ENCODE results near the gene SLC17A4.
A peak's percentile ranks its signal among the peaks of the same experiment; 100 is the strongest.

The SLC17A4 gene

DNA sequence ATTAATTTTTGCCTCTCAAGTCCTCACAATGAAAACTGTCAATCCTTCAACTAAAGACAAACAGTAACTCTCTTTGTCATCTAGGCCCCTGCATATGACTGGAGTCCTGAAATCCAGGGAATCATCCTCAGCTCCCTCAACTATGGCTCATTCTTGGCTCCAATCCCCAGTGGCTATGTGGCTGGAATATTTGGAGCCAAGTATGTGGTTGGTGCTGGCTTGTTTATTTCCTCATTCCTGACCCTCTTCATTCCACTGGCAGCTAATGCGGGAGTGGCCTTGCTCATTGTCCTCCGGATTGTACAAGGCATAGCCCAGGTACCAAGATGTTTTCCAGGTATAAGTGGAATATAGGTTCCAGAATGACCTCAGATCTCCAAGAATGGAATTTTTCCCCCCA, 15.4 kb downstream of the SLC17A4 start:
- no peak for DNase-seq (ENCODE audit: extremely low read depth, low read depth)
- TF ChIP-seq, protein P1, sequence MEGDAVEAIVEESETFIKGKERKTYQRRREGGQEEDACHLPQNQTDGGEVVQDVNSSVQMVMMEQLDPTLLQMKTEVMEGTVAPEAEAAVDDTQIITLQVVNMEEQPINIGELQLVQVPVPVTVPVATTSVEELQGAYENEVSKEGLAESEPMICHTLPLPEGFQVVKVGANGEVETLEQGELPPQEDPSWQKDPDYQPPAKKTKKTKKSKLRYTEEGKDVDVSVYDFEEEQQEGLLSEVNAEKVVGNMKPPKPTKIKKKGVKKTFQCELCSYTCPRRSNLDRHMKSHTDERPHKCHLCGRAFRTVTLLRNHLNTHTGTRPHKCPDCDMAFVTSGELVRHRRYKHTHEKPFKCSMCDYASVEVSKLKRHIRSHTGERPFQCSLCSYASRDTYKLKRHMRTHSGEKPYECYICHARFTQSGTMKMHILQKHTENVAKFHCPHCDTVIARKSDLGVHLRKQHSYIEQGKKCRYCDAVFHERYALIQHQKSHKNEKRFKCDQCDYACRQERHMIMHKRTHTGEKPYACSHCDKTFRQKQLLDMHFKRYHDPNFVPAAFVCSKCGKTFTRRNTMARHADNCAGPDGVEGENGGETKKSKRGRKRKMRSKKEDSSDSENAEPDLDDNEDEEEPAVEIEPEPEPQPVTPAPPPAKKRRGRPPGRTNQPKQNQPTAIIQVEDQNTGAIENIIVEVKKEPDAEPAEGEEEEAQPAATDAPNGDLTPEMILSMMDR (IDR thresholded peaks at IDR 0.05; ENCODE audit: low read depth, low read length): no peak

DNA sequence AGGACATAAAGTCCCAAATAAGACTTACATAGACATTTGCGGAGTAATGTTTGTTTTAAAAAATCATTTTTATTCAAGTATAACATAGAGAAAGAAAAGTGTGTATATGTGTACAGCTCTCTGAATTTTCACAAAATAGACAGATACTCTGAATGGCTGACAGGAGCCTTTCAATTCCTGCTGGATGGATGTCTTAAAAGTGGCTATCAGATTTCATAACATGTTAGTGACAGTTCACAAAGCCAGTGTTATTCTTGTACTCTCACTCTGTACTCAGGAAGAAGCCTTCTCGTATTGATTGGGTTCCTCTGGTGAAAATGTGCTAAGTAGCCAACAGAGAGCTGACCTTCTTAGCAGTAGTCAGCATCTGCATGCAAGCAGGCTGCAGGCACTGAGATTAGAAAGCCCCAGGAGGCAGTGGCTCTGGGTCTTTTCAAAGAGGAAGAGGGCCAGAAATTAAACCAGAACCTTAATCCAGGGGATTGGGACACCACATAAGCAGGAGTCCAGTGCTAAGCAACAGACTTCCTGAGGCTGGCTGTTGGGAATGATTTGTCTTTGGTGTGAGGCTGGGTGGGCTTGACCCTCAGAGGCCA, 19.7 kb downstream of the SLC17A4 start:
- TF ChIP-seq, protein P1 (IDR thresholded peaks at IDR 0.05; ENCODE audit: low read depth, low read length): no peak
- DNase-seq (ENCODE audit: extremely low read depth, low read depth): no peak

DNA sequence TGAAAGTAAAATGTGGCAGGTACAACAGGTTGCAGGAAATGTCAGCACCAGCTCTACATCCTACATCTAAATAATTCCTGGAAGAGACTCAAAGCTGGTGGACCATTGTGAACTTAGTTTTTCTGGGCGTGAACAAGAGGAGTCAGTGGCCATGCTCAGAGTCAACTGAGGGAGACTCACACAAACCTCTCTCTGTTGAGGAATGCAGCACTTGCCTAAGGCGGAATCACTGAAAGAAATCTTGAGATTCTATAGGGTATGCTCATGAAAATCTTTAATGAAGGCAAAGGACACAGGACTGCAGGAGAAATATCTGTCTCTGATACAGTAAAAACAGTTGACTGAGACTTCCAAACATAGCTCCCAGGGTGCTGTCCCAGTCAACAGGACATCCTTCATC, 22.5 kb downstream of the SLC17A4 start:
- DNase-seq (ENCODE audit: extremely low read depth, low read depth): no peak

DNA sequence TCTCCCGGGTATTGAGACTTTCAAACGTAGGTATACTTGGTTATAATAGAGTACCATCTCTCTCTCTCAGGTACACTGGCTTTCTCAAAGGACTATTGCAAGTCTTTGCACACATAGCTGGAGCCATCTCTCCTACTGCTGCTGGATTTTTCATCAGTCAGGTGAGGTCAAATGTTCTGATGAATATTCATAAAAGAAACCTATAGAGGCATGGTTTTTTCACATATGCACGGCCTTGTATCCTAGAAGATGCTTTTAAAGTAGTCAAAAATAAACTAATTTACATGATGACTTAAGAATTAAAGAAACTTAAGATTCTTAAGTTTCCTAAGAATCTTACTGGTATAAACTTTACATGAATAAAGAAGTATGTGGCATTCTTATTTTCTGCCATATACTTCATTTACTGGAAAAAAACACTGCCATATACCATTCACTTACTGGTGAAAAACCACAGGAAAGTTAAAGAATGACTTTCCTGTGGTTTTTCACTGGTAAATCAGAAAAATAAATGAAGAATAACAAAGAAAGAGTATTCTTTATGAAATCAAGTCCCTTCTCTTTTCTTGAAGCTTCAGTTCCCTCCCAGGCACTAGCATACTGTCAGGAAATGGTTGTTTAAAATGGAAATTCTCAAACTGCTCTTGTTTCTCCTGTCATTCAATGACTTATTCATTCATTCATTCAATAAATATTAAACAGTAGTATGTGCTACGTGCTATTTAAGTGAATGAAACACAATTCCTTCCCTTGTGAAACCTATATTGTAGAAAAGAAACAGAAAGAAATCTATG, 23.5 kb downstream of the SLC17A4 start:
- TF ChIP-seq, protein P1 (IDR thresholded peaks at IDR 0.05; ENCODE audit: low read depth, low read length): no peak
- DNase-seq (ENCODE audit: extremely low read depth, low read depth): no peak

More for the DNA sequence above, 22.5 kb downstream of the SLC17A4 start:
- TF ChIP-seq, protein P1 (IDR thresholded peaks at IDR 0.05; ENCODE audit: low read depth, low read length): no peak

DNA sequence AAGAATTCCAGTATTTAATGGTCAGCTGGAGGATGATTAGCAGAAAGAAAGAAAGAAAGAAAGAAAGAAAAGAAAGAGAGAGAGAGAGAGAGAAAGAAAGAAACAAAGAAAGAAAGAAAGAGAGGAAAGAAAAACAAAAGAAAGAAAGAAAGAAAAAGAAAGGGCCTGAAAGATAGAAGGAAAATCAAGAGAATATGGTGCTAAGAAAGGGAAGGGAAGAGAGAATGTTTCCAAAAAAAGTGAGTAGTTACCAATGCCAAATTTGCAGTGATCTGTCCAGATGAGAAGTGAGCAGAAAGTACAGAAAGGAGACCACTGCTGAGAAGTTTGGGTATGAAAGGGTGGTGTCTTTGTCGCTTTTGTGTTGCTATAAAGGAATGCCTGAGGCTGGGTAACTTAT, 26.6 kb downstream of the SLC17A4 start:
- TF ChIP-seq, protein P1 (IDR thresholded peaks at IDR 0.05; ENCODE audit: low read depth, low read length): no peak
- no peak for DNase-seq (ENCODE audit: extremely low read depth, low read depth)

DNA sequence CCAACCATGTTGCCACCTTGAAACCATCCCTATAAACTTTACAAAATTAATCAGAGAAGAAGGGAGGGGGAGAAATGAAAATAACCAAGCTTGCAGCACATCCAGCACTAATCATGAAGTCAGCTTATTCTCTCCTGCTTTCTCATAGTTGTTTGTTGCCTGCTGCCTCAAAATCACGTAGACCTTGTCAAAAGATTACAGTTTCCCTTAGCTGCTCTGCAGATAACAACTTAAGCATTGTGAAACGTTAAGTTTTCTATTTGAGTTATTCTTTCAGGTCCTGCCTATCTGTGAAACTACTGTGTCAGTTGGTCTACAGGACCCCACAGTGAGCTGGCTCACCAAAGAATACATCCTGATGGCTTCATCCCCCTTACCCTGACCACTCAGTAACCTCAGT, 32.9 kb downstream of the SLC17A4 start:
- TF ChIP-seq, protein P1 (IDR thresholded peaks at IDR 0.05; ENCODE audit: low read depth, low read length): no peak
- no peak for DNase-seq (ENCODE audit: extremely low read depth, low read depth)

DNA sequence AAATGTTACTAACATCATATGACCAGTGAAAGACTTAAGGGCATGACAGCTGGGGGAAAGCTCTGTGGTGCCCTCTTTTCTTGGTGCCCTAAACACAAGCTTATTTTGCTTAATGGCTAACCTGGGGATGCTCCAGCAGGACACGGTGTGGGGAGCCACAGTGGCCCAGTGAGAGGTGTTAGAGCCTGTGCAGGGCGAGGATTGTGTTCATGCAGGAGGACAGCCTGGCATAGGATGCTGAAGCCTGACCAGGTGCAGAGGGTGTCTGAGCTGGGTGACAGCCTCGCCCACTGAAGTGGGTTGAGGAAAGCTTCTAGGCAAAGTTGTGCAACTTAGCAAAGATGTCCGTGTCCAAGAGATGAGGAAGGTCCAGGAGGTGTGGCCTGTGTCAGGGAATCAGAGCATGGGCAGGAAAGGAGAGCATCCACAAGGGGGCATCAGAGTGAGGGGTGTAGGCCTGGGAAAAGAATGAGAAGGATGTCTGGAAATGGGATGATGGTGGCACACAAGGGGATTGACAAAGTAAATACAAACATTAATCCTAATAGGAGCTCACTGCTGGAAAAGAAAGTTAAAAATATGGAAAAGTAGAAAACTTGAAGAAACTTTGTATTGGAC, 33.9 kb downstream of the SLC17A4 start:
- peak; percentile 12 for DNase-seq (ENCODE audit: extremely low read depth, low read depth)
- TF ChIP-seq, protein P1 (IDR thresholded peaks at IDR 0.05; ENCODE audit: low read depth, low read length): peak; percentile 68
